Measurements from ENCODE around the gene EID2B.

GRCh38 chr19:39544911-39545310, 12.3 kb upstream of the EID2B start:
- TF ChIP-seq POLR2A (IDR thresholded peaks at IDR 0.05) (no peak), CTCF (IDR thresholded peaks at IDR 0.05) (no peak), POLR2AphosphoS5 (IDR thresholded peaks at IDR 0.05) (no peak), EP300 (IDR thresholded peaks at IDR 0.05) (no peak)

Data from upper lobe of left lung (tissue), 4 donors.